Measurements from ENCODE around the gene FAM83F. TPM values are rescaled to one million over a fixed set of nuclear protein-coding genes. Genes with fewer than 3 reads are reported as not detected.
A peak's percentile ranks its signal among the peaks of the same experiment; 100 is the strongest.
"Not testable (repeated sequence)": the region's sequence is repeated elsewhere in the genome, so short reads cannot be mapped to it uniquely, and the experiment has no call there.

FAM83F gene
- total RNA-seq = under 1 TPM; 0.33 to 0.51 TPM
- polyA plus RNA-seq = 0.01 TPM

- Mint-ChIP-seq H3K9me3 (no peaks in the 10 kb centered on the region), H3K4me3 (peak within 1 kb of the TSS; percentile 34 to 80 (median 60)), H3K4me1 (peaks cover 7 to 12% (median 8%) of the 10 kb centered on the region in 3 donors), H3K36me3 (no peaks in the 10 kb centered on the region), H3K27me3 (peaks cover 33 to 65% of the 10 kb centered on the region in 2 donors), H3K27ac (peak within 1 kb of the TSS in 4 of 8 donors; percentile 11 to 69 (median 28))
- H3K36me3 ChIP-seq (ENCODE audit: insufficient read depth, low read length) = no peaks in the 10 kb centered on the region
- no peaks in the 10 kb centered on the region for H3K9me3 ChIP-seq (ENCODE audit: low read length)
- no peak within 1 kb of the TSS for H3K4me3 ChIP-seq (ENCODE audit: low read length)
- no peaks in the 10 kb centered on the region for H3K27me3 ChIP-seq (ENCODE audit: insufficient read depth, low read length, poor library complexity, severe bottlenecking)
- H3K4me1 ChIP-seq (ENCODE audit: insufficient read depth, low read length) = peaks cover 4% of the 10 kb centered on the region
- DNase-seq = peak in 2 of 5 donors; percentile 25 to 29
- ChIA-PET CTCF (no interaction called here), POLR2A (interaction anchor here (0.5 to 1.1 kb wide), 2 partner anchors 61 to 569 kb away, joined by 3 to 4 read pairs; no protein-coding TSS in a partner anchor)
- H3K27ac ChIP-seq (ENCODE audit: low read depth, low read length) = no peak within 1 kb of the TSS
Measured at GRCh38 chr22:39994566-39995392, at the start of gene FAM83F. TSS of gene FAM83F (plus strand) at chr22:39994954. CDS start at chr22:39995043, 89 bp downstream.

GRCh38 chr22:39946126-39946502 is 48.6 kb upstream of the FAM83F start:
- Mint-ChIP-seq H3K9me3 (no peaks in the 10 kb centered on the region), H3K4me3 (peak overlapping the region in 2 of 7 donors; percentile 5 to 13), H3K27me3 (no peaks in the 10 kb centered on the region), H3K4me1 (peaks cover 95 to 100% (median 99%) of the 10 kb centered on the region in 3 donors), H3K36me3 (peaks cover 9 to 72% (median 20%) of the 10 kb centered on the region in 3 donors), H3K27ac (peak overlapping the region in 6 of 8 donors; percentile 70 to 95 (median 86))
- Histone ChIP-seq H3K36me3 (ENCODE audit: insufficient read depth, low read length) (peaks cover 28% of the 10 kb centered on the region), H3K27ac (ENCODE audit: low read depth, low read length) (peak overlapping the region; percentile 52), H3K27me3 (ENCODE audit: insufficient read depth, low read length, poor library complexity, severe bottlenecking) (no peaks in the 10 kb centered on the region), H3K4me1 (ENCODE audit: insufficient read depth, low read length) (peaks cover 99% of the 10 kb centered on the region), H3K4me3 (ENCODE audit: low read length) (no peak overlapping the region), H3K9me3 (ENCODE audit: low read length) (no peaks in the 10 kb centered on the region)
- ChIA-PET CTCF (interaction anchor here (0.6 to 1.9 kb wide), 4 partner anchors 9 to 610 kb away, joined by 4 to 6 read pairs (median 4); no protein-coding TSS in a partner anchor), POLR2A (no interaction called here)
- DNase-seq = no peak

GRCh38 chr22:39946503-39947219 is 48.1 kb upstream of the FAM83F start:
- Mint-ChIP-seq H3K9me3 (no peaks in the 10 kb centered on the region), H3K36me3 (peaks cover 9 to 76% (median 23%) of the 10 kb centered on the region in 3 donors), H3K4me1 (peaks cover 95 to 100% (median 99%) of the 10 kb centered on the region in 3 donors), H3K27me3 (no peaks in the 10 kb centered on the region), H3K4me3 (peak overlapping the region in 3 of 7 donors; percentile 19 to 44 (median 24)), H3K27ac (peak overlapping the region in 7 of 8 donors; percentile 70 to 95 (median 81))
- POLR2A ChIA-PET = no interaction called here
- no peaks in the 10 kb centered on the region for H3K9me3 ChIP-seq (ENCODE audit: low read length)
- H3K4me3 ChIP-seq (ENCODE audit: low read length) = peak overlapping the region; percentile 1
- no peaks in the 10 kb centered on the region for H3K27me3 ChIP-seq (ENCODE audit: insufficient read depth, low read length, poor library complexity, severe bottlenecking)
- H3K27ac ChIP-seq (ENCODE audit: low read depth, low read length) = peak overlapping the region; percentile 52
- DNase-seq = no peak
- H3K4me1 ChIP-seq (ENCODE audit: insufficient read depth, low read length) = peaks cover 99% of the 10 kb centered on the region
- H3K36me3 ChIP-seq (ENCODE audit: insufficient read depth, low read length) = peaks cover 28% of the 10 kb centered on the region
- CTCF ChIA-PET = interaction anchor here (0.6 to 2.0 kb wide), 7 partner anchors 10 to 610 kb away, joined by 3 to 6 read pairs (median 4); no protein-coding TSS in a partner anchor

- Histone ChIP-seq H3K4me3 (ENCODE audit: low read length) (peak overlapping the region; percentile 1), H3K27ac (ENCODE audit: low read depth, low read length) (peak overlapping the region; percentile 52), H3K36me3 (ENCODE audit: insufficient read depth, low read length) (peaks cover 28% of the 10 kb centered on the region), H3K4me1 (ENCODE audit: insufficient read depth, low read length) (peaks cover 99% of the 10 kb centered on the region), H3K27me3 (ENCODE audit: insufficient read depth, low read length, poor library complexity, severe bottlenecking) (no peaks in the 10 kb centered on the region), H3K9me3 (ENCODE audit: low read length) (no peaks in the 10 kb centered on the region)
- CTCF ChIA-PET = interaction anchor here (0.6 to 2.0 kb wide), 5 partner anchors 21 to 413 kb away, joined by 3 to 6 read pairs (median 4); no protein-coding TSS in a partner anchor
- H3K9me3 Mint-ChIP-seq = no peaks in the 10 kb centered on the region
- POLR2A ChIA-PET = no interaction called here
- peak overlapping the region in 3 of 7 donors; percentile 14 to 44 (median 19) for H3K4me3 Mint-ChIP-seq
- peaks cover 93 to 100% (median 99%) of the 10 kb centered on the region in 3 donors for H3K4me1 Mint-ChIP-seq
- no peaks in the 10 kb centered on the region for H3K27me3 Mint-ChIP-seq
- peaks cover 9 to 76% (median 23%) of the 10 kb centered on the region in 3 donors for H3K36me3 Mint-ChIP-seq
- peak overlapping the region in 7 of 8 donors; percentile 70 to 92 (median 81) for H3K27ac Mint-ChIP-seq
- no peak for DNase-seq
Measured at GRCh38 chr22:39947220-39948216, 47.2 kb upstream of the FAM83F start.

- Histone ChIP-seq H3K27me3 (ENCODE audit: insufficient read depth, low read length, poor library complexity, severe bottlenecking) (no peaks in the 10 kb centered on the region), H3K27ac (ENCODE audit: low read depth, low read length) (no peak overlapping the region), H3K36me3 (ENCODE audit: insufficient read depth, low read length) (peaks cover 47% of the 10 kb centered on the region), H3K4me1 (ENCODE audit: insufficient read depth, low read length) (peaks cover 99% of the 10 kb centered on the region), H3K4me3 (ENCODE audit: low read length) (no peak overlapping the region), H3K9me3 (ENCODE audit: low read length) (no peaks in the 10 kb centered on the region)
- no peaks in the 10 kb centered on the region for H3K27me3 Mint-ChIP-seq
- peaks cover 0 to 1% (median 0%) of the 10 kb centered on the region in 5 donors for H3K9me3 Mint-ChIP-seq
- no peak for DNase-seq
- H3K4me3 Mint-ChIP-seq = peak overlapping the region in 6 of 7 donors; percentile 7 to 83 (median 42)
- POLR2A ChIA-PET = interaction anchor here (1.0 kb wide), 1 partner anchor 12 kb away, joined by 3 read pairs; no protein-coding TSS in a partner anchor
- H3K4me1 Mint-ChIP-seq = peaks cover 85 to 99% (median 96%) of the 10 kb centered on the region in 3 donors
- CTCF ChIA-PET = interaction anchor here (1.2 kb wide), 1 partner anchor 75 kb away, joined by 4 read pairs; no protein-coding TSS in a partner anchor
- H3K36me3 Mint-ChIP-seq = peaks cover 9 to 88% (median 28%) of the 10 kb centered on the region in 3 donors
- peak overlapping the region in 7 of 8 donors; percentile 10 to 96 (median 85) for H3K27ac Mint-ChIP-seq
Measured at GRCh38 chr22:39949964-39950737, 44.6 kb upstream of the FAM83F start.

GRCh38 chr22:39951603-39952293 is 43.0 kb upstream of the FAM83F start:
- peak in 2 of 5 donors; percentile 33 to 72 for DNase-seq
- H3K4me1 ChIP-seq (ENCODE audit: insufficient read depth, low read length) = peaks cover 94% of the 10 kb centered on the region
- not testable (repeated sequence) for H3K27me3 ChIP-seq (ENCODE audit: insufficient read depth, low read length, poor library complexity, severe bottlenecking); H3K27ac ChIP-seq (ENCODE audit: low read depth, low read length); H3K9me3 Mint-ChIP-seq; H3K9me3 ChIP-seq (ENCODE audit: low read length); H3K27me3 Mint-ChIP-seq
- peak overlapping the region; percentile 10 for H3K4me3 ChIP-seq (ENCODE audit: low read length)
- POLR2A ChIA-PET = interaction anchor here (0.7 kb wide), 1 partner anchor 15 kb away, joined by 3 read pairs; no protein-coding TSS in a partner anchor
- peaks cover 14 to 91% (median 29%) of the 10 kb centered on the region in 3 donors for H3K36me3 Mint-ChIP-seq
- peak overlapping the region; percentile 60 to 83 (median 75) for H3K4me3 Mint-ChIP-seq
- CTCF ChIA-PET = interaction anchor here (0.9 to 1.8 kb wide), 4 partner anchors 9 to 73 kb away, joined by 3 to 5 read pairs (median 3); no protein-coding TSS in a partner anchor
- H3K4me1 Mint-ChIP-seq = peaks cover 78 to 94% (median 90%) of the 10 kb centered on the region in 3 donors
- peak overlapping the region in 7 of 8 donors; percentile 41 to 97 (median 89) for H3K27ac Mint-ChIP-seq
- H3K36me3 ChIP-seq (ENCODE audit: insufficient read depth, low read length) = peaks cover 58% of the 10 kb centered on the region

Measured in CD8-positive, alpha-beta memory T cell (primary cell).